Dendritic cell treated with granulocyte-macrophage colony-stimulating factor and Interleukin-4, amounts not matched to agents 40 ng/mL and 50 ng/mL, for 4 days (primary cell): ENCODE results near the gene FNTB.
"Not testable (repeated sequence)": the region's sequence is repeated elsewhere in the genome, so short reads cannot be mapped to it uniquely, and the experiment has no call there.

Experiments
- H3K27ac Mint-ChIP-seq: one replicate; pipeline ENCODE4 v1.8.0; 2022; ENCODE audit warnings: mild to moderate bottlenecking, mixed read lengths
- H3K27me3 Mint-ChIP-seq: one replicate; pipeline ENCODE4 v1.8.0; 2022; ENCODE audit warnings: mild to moderate bottlenecking, mixed read lengths
- H3K36me3 Mint-ChIP-seq: one replicate; pipeline ENCODE4 v1.8.0; 2022; ENCODE audit warnings: low read depth, mixed read lengths
- H3K4me1 Mint-ChIP-seq: one replicate; pipeline ENCODE4 v1.8.0; 2022; ENCODE audit warnings: low read depth, mixed read lengths
- H3K4me3 Mint-ChIP-seq: one replicate; pipeline ENCODE4 v1.8.0; 2022; ENCODE audit warnings: mild to moderate bottlenecking, moderate library complexity, mixed read lengths
- H3K9me3 Mint-ChIP-seq: one replicate; pipeline ENCODE4 v1.8.0; 2022; ENCODE audit warnings: mixed read lengths
- intact Hi-C: fragments of 100-400 bp; cut with micrococcal nuclease; formaldehyde crosslinking; loops from one replicate; pipeline ENCODE4 v1.15.0; 2022

Gene FNTB

DNA sequence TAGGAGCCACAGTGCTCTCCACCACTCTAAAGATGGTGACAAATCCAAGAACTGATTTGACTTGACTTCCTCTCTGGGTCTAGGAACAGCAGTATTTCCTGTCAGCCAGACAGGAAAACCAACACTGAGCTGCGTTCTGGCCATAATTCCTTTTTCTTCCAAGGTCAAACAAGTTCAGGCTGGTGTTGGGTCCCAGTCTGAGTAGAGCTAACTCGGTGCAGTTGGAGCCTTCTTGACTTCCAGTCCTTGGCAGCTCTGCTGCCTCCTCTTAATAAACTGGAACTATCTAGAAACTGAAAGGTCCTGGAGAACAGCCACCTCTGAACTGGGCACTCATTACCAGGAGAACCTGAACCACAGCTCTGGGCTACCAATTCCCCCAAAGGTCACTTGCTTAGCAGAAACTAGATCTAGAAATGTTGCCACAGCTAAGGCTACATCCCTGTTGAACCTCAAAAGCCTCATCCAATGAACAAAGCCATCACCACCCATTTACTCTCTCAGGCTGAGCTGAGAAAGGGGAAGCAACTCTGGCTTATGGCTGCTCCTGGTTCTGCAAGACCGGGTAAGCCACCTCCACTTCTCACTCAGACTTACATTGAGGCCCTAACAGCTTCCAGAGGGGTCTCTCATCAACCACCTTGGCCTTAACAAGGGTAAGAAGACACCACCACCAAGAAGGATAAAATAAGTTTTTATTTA lies 87.9 kb downstream of the FNTB start:
- Mint-ChIP-seq H3K27me3 (no peaks in the 10 kb centered on the region), H3K4me1 (peaks cover 53% of the 10 kb centered on the region), H3K36me3 (peaks cover 90% of the 10 kb centered on the region), H3K4me3 (peak overlapping the region; percentile 17), H3K9me3 (no peaks in the 10 kb centered on the region), H3K27ac (peak overlapping the region; percentile 75)
- intact Hi-C loops: no loop called here

DNA sequence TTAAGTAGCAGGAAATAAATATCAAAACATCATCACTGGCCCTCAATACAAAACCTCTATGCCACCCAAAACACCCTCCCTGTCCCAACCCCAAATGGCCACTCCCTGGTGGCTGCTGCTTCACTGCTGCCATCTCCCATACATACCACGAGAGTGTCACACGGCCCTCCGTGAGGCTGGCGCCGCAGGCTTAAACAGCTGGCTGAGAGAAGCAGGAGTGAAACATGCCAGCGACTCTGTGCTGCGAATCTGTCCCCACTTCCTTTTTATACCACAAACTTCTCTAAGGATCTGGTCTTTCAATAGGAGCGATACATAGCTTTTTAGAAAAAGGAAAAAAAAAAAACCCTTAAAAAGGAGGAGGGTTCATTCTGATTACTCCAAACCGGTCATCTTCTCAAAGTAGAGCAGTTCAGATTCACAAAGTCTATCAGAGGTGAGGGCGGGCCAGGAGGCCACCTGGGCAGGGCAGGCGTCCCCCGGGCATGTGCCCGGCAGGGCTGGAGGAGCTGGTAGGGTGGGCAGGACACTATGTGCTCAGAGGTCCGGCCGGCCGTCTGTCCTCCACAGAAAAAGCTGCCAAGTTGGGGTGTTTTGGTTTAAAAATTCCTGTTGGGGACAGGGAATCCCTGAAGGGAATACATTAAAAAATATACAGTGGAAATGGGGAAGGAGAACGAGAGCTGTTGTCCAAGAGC lies 89.1 kb downstream of the FNTB start:
- Mint-ChIP-seq H3K4me3 (peak overlapping the region; percentile 30), H3K9me3 (no peaks in the 10 kb centered on the region), H3K27me3 (no peaks in the 10 kb centered on the region), H3K27ac (peak overlapping the region; percentile 75), H3K4me1 (peaks cover 65% of the 10 kb centered on the region), H3K36me3 (peaks cover 90% of the 10 kb centered on the region)
- intact Hi-C loops: no loop called here

DNA sequence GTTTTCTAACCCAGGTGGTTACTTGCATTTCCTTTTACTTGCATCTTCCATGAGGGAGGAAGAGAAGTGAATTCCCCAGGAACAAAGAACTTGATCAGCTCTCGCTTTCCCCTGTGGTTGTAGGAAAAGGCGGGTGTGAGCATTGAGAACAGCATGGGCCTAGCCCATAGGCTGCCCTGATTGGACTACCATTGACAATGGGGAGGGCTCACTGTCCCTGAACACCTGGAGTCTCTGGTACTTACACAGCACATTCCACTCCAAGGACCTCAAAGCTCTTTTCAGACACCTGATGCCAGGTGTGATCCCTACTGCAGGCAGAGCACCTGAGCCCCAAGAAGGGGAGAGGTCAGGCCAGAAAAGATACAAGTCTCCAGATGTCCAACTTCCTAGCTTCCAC lies 90.6 kb downstream of the FNTB start:
- H3K27ac Mint-ChIP-seq: no peak overlapping the region

DNA sequence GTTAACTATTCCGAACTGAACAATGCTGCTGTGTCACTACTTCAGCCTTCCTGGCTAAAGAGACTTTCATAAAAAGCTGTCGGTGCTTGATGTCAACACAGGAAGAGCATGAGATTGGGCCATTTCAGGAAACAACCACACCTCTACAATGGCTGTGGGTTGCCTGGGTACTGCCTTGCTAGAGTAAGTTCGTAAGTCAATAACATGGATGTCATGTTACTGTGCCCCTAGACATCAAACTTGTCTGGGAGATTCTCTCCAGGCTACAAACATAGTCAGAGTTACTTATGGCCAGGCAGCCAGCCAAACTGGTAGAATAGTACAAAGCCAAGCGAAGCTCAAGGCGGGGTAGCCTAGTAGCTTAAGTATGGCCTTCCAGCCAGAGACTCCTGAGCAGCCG lies 92.5 kb downstream of the FNTB start:
- intact Hi-C loops: no loop called here
- Mint-ChIP-seq H3K27me3 (no peaks in the 10 kb centered on the region), H3K27ac (no peak overlapping the region), H3K4me1 (peaks cover 82% of the 10 kb centered on the region), H3K36me3 (peaks cover 91% of the 10 kb centered on the region), H3K4me3 (no peak overlapping the region), H3K9me3 (no peaks in the 10 kb centered on the region)

More for the DNA sequence above, 90.6 kb downstream of the FNTB start:
- no peak overlapping the region for H3K4me3 Mint-ChIP-seq
- H3K36me3 Mint-ChIP-seq: peaks cover 88% of the 10 kb centered on the region
- no peaks in the 10 kb centered on the region for H3K27me3 Mint-ChIP-seq
- intact Hi-C loops: no loop called here
- peaks cover 76% of the 10 kb centered on the region for H3K4me1 Mint-ChIP-seq
- no peaks in the 10 kb centered on the region for H3K9me3 Mint-ChIP-seq

DNA sequence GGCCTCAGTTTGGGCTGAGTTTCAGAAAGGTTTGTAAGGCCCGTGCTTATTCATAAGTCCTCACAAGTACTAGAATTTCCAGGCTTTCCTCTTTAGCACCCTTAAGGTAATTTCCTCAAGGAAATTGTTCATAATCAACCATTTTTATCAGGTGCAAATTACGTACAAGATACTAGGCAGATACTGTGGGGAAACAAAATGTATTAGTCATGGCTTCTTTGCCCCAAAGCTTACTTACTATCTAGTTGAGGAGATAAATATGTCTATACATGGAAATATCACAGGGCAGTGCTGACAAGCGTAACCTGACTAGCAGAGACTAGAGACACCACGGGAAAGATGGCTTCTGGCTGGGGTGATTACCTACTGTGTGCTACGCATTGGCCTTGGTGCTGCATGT lies 93.1 kb downstream of the FNTB start:
- peaks cover 93% of the 10 kb centered on the region for H3K36me3 Mint-ChIP-seq
- intact Hi-C loops: no loop called here
- no peak overlapping the region for H3K4me3 Mint-ChIP-seq
- no peaks in the 10 kb centered on the region for H3K27me3 Mint-ChIP-seq
- no peak overlapping the region for H3K27ac Mint-ChIP-seq
- no peaks in the 10 kb centered on the region for H3K9me3 Mint-ChIP-seq
- peaks cover 76% of the 10 kb centered on the region for H3K4me1 Mint-ChIP-seq

- Mint-ChIP-seq H3K27me3 (no peaks in the 10 kb centered on the region), H3K27ac (peak overlapping the region; percentile 31), H3K9me3 (peaks cover 7% of the 10 kb centered on the region), H3K4me1 (peaks cover 71% of the 10 kb centered on the region), H3K36me3 (peaks cover 95% of the 10 kb centered on the region), H3K4me3 (no peak overlapping the region)
- intact Hi-C loops: no loop called here
Measured at GRCh38 chr14:65080960-65081747, 94.5 kb downstream of the FNTB start.

DNA sequence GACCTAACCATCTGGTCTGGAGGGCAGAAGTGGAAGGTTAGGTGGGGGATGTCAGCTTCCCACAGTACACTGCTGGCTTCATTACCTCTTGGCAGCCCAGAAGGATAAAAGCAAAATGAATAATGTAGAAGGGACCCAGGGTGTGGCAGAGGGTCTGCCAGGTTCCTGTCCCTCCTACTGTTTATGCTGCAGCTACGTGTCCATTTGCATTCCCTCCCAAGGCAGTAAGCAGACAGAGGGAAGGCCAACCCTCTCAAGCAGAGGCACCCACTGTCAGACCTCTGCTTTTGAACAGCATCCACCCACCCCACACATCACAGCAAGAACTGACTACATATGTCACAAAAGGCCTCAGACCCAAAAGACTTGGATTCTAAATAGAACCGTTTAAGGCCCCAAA lies 96.2 kb downstream of the FNTB start:
- Mint-ChIP-seq H3K27ac (no peak overlapping the region), H3K27me3 (no peaks in the 10 kb centered on the region), H3K4me1 (peaks cover 60% of the 10 kb centered on the region), H3K36me3 (peaks cover 95% of the 10 kb centered on the region), H3K4me3 (no peak overlapping the region), H3K9me3 (peaks cover 24% of the 10 kb centered on the region)
- intact Hi-C loops: no loop called here

GRCh38 chr14:65084554-65085505 lies 98.1 kb downstream of the FNTB start:
- H3K27ac Mint-ChIP-seq: peak overlapping the region; percentile 38
- no peak overlapping the region for H3K4me3 Mint-ChIP-seq
- H3K4me1 Mint-ChIP-seq: peaks cover 48% of the 10 kb centered on the region
- no peaks in the 10 kb centered on the region for H3K27me3 Mint-ChIP-seq
- peaks cover 28% of the 10 kb centered on the region for H3K9me3 Mint-ChIP-seq
- H3K36me3 Mint-ChIP-seq: peaks cover 95% of the 10 kb centered on the region
- intact Hi-C loops: no loop called here

GRCh38 chr14:65086686-65087085 lies 100.0 kb downstream of the FNTB start:
- H3K9me3 Mint-ChIP-seq: peaks cover 28% of the 10 kb centered on the region
- H3K36me3 Mint-ChIP-seq: peaks cover 93% of the 10 kb centered on the region
- H3K4me3 Mint-ChIP-seq, H3K27ac Mint-ChIP-seq, intact Hi-C loops, H3K27me3 Mint-ChIP-seq: not testable (repeated sequence)
- peaks cover 35% of the 10 kb centered on the region for H3K4me1 Mint-ChIP-seq

DNA sequence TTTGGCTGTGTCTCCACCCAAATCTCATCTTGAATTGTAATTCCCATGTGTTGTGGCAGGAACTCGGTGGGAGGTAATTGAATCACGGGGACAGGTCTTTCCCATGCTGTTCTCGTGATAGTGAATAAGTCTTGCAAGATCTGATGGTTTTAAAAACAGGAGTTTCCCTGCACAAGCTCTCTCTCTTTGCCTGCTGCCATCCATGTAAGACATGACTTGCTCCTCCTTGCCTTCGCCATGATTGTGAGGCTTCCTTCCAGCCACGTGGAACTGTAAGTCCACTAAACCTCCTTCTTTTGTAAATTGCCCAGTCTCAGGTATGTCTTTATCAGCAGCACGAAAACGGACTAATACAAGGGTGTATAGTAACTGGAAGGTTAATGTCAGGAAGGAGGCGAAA lies 101.1 kb downstream of the FNTB start:
- Mint-ChIP-seq H3K36me3 (peaks cover 93% of the 10 kb centered on the region), H3K9me3 (peaks cover 28% of the 10 kb centered on the region), H3K4me1 (peaks cover 23% of the 10 kb centered on the region)
- intact Hi-C loops, H3K27me3 Mint-ChIP-seq, H3K4me3 Mint-ChIP-seq, H3K27ac Mint-ChIP-seq: not testable (repeated sequence)

DNA sequence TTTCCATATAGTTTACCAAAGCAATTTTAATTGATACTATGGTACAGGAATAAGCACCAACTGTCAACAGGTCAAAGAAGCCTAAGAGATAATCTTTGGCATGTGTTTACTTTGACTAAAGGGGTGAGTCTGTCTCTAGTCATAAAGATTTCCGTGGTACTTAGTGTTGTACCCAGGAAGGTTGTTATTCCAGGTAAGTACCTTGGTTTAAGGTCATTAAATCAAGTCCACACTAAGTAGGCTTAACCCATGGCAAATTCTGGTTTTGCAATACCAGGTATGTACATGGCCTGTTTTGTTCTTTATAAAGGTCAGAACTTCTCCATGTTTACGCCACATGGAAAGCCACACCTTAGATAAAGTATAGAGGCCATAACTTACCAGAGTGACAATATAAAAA lies 105.7 kb downstream of the FNTB start:
- Mint-ChIP-seq H3K4me3 (no peak overlapping the region), H3K9me3 (peaks cover 10% of the 10 kb centered on the region), H3K27me3 (no peaks in the 10 kb centered on the region), H3K36me3 (peaks cover 93% of the 10 kb centered on the region), H3K4me1 (peaks cover 26% of the 10 kb centered on the region), H3K27ac (no peak overlapping the region)
- intact Hi-C loops: no loop called here

GRCh38 chr14:65095633-65096205 lies 109.0 kb downstream of the FNTB start:
- intact Hi-C loops: no loop called here
- no peaks in the 10 kb centered on the region for H3K9me3 Mint-ChIP-seq
- H3K4me1 Mint-ChIP-seq: peaks cover 32% of the 10 kb centered on the region
- H3K4me3 Mint-ChIP-seq: no peak overlapping the region
- H3K36me3 Mint-ChIP-seq: peaks cover 89% of the 10 kb centered on the region
- no peak overlapping the region for H3K27ac Mint-ChIP-seq
- no peaks in the 10 kb centered on the region for H3K27me3 Mint-ChIP-seq
